M059J (cell line): ENCODE data around the gene SCFD1. TPM values are rescaled to one million over a fixed set of nuclear protein-coding genes. Genes with fewer than 3 reads are reported as not detected.
A peak's percentile ranks its signal among the peaks of the same experiment; 100 is the strongest.
"Not testable (repeated sequence)": the region's sequence is repeated elsewhere in the genome, so short reads cannot be mapped to it uniquely, and the experiment has no call there.

Experiments
- DNase-seq: peaks from one replicate; pipeline ENCODE4 v3.0.0-alpha.2; 2012; ENCODE audit warnings: low read depth
- total RNA-seq: library from RNA; depleted of rRNA; stranded (reverse); fragments of >200 nt; shearing (Covaris generic); gene quantifications from 2 replicates; pipeline ENCODE4 v1.2.3, GENCODE V29; 2014

The SCFD1 gene
- total RNA-seq, 1 experiment from 2014 or later = 74.2 TPM

DNA sequence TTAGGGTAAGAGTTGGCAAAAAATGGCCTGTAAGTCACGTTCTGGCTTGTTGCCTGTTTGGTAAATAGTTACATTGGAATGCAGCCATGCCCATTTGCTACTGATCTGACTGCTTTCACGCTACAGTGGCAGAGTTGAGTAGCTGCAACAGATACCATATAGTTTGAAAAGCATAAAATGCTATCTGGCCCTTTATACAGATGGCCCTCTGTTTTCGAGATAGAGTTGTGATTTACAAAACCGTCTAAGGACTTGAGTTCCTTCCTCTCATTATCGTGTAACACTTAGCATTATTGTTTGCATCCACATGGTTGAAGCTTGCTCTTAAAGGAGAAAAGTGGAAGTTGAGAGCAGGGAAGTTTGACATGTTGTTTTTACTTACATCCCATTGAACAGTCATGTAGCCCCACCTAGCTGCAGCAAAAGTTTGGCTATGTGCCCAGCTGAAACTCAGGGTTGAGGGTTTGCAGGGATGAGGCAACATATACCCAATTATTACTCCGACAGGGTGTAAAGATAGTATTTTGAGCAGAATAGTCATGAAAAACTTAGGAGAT, 11.3 kb upstream of the SCFD1 start:
- peak; percentile 50 for DNase-seq

DNA sequence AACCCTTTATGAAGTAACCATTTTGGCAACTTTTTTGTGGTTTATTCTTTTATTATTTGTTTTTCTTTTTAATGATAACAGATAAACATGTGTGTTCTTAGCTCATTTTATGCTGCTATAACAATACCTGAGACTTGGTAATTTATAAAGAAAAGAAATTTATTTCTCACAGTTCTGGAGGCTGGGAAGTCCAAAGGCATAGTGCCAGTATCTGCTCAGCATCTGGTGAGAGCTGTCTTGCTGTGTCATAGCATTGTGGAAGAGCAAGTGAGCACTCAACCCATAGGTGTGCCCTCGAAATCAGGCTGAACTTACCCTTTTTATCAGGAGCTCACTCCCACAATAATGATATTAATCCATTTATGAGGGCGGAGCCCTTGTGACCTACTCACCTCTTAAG, 8.0 kb upstream of the SCFD1 start:
- DNase-seq = no peak

DNA sequence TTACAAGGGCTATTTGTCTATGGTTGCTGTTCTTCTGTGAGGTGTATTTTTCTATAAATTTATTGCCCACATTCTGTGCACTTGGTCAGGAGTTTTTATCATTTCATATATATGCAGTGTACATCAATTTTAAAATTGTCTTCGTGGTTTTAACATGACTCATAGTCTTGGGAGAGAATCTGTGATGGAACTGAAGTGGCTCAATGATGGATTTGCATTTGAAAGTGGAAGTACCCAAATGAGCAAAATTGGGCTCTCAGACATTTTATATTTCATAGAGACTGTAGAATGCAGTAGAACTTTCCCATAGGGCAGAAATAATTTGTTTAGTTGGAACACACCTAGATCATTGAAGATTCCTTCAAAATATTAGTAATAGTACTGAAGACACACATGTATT, 1.9 kb upstream of the SCFD1 start:
- peak; percentile 57 for DNase-seq

DNA sequence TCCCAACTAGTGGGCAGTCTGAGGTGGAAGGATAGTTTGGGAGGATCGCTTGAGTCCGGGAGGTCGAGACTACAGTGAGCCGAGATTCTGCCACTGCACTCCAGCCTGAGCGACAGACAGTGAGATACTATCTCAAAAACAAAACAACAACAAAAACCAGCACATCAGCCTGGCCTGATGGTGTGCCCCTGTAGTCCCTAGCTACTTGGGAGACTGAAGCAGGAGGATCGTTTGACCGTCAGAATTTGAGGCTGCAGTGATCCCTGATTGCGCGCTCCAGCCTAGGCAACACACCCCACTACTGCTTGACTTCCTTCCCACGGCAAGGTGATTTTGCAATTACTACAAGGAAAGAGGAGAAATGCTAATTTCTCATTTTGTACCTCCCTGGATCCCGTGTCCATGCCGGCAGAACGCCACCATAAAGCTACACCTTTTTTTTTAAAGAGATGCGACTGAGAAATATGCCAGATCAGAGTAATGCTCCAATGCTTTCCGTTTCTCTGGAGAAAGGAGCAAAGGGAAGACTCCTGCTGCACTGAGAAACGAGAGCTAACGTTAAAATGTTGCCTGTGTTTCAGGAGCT, 672 bp upstream of the SCFD1 start:
- peak; percentile 40 for DNase-seq

DNA sequence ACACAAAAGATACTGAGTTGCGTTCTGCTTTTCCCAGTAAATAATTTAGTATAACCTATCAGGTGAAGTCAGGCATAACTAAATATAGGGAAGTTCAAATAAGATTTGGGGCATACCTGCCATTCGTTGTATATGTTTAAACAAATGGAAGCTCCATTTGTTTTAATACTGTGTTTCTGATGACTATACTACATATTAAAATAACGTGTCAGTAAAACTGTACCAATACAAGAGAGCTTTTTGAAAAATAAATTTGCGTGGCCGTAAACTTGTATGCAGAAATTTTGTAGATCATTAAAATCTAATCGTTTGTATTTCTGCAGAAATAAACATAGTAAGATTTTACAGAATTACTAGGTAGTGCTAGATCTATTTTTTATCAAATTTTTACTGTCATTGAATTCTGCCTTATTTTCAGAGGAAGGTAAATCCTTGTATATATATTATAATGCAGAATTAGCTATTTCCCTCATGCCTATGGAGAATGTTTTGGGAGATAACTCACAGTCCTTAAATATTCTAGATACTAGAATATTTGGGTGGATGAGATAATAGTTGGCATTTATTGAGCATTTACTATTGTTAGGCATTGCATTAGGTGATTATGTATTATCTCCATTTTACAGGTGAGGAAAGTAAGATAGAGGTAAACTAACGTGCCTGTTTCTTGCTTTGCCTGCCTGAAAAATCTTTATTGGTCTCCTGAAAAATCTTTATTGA, 1.5 kb downstream of the SCFD1 start:
- DNase-seq = no peak

DNA sequence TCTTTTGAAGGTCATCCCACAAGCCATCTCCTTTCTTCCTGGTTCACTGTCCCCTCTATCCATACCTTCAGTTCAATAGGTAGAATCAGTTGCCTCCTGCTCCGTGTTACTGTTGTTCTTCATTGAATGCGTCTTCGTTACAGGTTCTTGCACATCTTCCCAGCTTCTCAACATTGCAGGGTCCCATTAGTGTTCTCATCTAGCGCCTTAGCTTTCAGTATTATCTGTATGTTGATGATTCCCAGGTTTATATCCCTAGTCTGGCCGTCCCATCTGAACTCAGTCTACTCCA, 2.0 kb downstream of the SCFD1 start:
- no peak for DNase-seq

DNA sequence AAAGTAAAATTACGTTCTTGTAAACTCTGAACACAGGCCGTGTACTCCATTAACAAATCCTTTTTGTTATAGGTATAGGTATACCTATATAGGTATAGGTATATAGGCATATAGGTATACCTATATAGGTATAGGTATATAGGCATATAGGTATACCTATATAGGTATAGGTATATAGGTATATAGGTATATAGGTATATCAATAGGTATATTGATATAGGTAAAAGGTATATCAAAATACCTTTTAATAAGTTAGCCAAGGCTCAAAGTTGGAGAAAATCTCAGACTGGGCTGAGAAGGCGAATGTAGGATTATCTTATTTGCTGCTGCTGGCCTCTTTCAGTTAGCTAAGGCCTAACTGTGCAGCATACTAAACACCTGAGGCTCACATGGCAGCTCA, 3.4 kb downstream of the SCFD1 start:
- DNase-seq = no peak

DNA sequence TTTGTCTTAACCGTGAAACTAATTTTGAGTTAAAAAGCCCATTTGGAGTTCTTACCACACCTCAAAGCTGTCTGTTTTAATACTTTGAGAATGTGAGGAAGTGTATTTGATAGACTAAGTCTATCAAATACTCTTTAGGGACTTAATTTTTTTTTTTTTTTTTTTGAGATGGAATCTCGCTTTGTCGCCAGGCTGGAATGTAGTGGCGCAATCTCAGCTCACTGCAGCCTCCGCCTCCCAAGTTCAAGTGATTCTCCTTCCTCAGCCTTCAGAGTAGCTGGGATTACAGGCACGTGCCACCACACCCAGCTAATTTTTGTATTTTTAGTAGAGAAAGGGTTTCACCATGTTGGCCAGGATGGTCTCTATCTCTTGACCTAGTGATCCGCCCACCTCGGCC, 7.3 kb downstream of the SCFD1 start:
- DNase-seq = peak; percentile 53

DNA sequence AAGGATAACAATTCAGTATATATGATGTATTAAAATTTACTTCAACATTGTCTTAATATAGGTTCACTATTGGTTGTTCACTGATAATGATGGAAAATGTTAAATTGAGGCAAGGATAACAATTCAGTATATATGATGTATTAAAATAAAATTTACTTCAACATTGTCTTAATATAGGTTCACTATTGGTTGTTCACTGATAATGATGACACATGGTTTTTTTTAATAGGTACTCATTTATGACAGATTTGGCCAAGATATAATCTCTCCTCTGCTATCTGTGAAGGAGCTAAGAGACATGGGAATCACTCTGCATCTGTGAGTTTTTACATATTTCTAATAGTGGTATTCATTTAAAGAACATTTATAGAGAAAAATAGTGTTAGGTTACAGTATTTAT, 8.1 kb downstream of the SCFD1 start:
- DNase-seq = no peak

DNA sequence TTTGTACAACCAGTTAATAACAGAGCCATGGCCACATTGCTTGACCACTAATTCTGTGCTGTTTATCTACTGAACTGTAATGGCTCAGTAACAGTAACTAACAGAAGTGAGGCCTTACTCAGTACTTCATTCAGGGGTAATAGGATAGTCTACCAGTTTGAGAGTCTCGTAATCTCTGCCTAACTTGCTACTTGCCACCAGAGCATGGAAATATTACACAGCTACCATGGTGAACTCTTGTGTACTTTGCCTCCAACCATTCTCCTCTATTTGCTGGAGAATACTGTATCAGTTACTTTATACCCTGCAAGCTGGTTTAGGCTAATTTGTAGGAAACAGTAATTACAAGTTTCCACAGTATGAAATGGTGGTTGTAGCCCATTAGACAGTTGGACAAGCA, 10.6 kb downstream of the SCFD1 start:
- DNase-seq = no peak

DNA sequence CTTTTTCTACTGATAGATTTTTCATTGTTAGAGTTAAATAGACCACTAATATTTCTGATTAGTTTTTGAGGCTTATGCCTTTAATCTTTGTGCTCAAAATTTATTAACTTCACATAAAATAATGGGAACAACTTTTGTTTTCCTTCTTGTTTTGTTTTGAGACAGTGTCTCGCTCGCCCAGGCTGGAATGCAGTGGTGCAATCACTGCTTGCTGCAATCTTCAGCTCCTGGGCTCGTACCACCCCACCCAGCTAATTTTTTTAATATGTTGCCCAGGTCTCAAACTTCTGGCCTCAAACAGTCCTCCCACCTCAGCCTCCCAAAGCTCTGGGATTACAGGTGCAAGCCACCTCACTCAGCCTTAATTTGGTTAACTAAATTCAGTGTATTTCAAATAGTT, 16.8 kb downstream of the SCFD1 start:
- DNase-seq = no peak

DNA sequence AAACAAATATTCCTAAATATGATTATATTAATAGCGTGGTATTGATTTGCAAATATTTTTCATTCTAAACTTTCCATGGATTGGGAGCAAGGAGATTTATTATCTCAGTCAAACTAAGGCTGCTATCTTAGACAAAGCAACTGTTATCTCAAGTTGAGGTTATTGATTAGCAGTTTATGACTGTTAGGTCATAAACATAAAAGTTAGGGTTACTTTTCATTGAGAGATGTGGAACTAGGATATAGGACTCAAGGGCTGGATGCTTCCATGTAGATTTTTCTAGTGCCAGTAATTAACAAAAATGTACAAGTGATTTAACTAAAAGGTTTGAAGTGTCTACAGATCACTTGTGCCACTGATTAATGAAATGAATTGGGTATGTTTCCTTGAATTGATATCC, 19.1 kb downstream of the SCFD1 start:
- DNase-seq = no peak

DNA sequence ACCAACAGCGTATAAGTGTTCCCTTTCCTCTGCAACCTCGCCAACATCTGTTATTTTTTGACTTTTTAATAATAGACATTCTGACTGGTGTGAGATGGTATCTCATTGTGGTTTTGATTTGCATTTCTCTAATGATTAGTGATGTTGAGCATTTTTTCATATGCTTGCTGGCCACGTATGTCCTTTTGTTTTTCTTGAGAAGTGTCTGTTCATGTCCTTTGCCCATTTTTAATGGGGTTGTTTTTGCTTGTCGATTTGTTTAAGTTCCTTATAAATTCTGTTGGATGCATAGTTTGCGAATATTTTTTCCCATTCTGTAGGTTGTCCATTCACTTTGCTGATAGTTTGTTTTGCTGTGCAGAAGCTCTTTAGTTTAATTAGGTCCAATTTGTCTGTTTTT, 22.3 kb downstream of the SCFD1 start:
- not testable (repeated sequence) for DNase-seq

DNA sequence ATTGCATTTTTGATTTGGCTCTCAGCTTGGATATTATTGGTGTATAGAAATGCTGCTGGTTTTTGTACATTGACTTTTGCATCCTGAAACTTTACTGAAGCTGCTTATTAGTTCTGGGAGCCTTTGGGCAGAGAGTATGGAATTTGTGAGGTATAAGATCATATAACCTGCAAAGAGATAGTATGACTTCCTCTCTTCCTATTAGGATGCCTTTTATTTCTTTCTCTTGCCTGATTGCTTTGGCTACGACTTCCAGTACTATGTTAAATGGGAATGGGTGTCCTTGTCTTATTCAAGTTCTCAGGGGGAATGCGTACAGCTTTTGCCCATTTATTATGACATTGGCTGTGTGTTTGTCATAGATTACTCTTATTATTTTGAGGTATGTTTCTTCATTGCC, 23.5 kb downstream of the SCFD1 start:
- no peak for DNase-seq

DNA sequence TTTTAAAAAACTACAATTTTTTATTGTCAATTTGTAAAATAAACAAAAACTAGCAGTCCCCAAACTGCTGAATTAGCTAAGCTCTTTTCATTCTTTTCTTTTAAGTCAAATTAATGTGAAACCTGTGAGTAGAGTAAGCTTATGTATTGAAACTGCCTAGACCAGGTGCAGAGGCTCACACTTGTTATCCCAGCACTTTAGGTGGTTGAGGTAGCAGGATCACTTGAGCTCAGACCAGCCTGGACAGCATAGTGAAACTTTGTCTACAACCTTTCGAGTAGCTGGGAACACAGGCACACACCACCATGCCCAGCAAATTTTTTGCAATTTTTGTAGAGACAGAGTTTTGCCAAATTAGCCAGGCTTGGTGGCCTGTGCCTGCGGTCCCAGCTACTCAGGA, 26.4 kb downstream of the SCFD1 start:
- DNase-seq = no peak

DNA sequence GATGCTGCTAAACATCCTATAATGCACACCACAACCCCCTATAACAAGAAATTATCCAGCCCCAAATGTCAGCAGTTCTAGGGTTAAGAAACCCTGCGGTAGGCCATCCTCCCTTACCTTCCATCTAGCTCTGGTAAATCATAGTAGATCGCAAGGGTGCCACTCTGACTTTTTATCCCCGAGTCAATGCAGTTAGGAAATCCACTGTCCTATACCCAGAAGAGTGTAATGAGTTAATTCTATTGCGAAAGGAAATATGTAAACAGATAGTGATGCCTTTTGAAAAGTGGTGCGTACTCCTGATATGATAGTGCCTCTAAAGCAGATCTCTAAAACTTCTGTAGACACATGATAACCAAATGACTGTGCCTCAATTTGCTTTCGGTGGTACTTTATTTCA, 29.8 kb downstream of the SCFD1 start:
- no peak for DNase-seq

DNA sequence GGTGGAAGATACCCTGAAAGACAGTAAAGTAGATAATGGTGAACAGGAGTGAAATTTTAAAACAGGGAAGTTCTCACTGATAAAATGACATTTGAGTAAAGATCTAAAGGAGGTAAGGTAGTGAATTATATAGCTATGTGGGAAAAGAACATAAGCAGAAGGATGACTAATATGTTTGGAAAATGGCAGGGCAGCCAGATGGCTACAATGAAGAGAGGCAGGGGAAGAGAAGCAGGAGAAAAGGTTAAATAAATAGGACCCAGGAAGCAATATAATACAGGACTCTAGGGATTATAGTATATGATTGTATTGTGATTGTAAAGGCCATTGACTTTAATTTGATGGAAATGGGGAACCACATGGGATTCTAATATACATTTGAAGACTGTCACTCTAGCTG, 33.0 kb downstream of the SCFD1 start:
- DNase-seq = no peak

DNA sequence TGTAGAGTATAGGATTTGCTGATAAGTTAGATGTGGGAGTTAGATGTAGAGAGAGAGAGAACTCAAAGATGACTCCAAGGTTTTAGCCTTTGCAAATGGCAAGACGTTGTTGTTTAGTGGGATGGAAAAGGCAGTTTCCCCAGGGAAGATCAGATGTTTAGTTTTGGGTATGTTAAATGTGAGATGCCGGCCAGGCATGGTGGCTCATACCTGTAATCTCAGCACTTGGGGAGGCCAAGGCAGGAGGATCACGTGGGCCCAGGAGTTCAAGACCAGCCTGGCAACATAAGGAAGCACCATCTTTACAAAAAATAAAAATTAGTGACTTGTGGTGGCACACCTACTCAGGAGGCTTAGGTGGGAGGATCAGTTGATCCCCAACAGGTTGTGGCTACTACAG, 33.5 kb downstream of the SCFD1 start:
- no peak for DNase-seq

DNA sequence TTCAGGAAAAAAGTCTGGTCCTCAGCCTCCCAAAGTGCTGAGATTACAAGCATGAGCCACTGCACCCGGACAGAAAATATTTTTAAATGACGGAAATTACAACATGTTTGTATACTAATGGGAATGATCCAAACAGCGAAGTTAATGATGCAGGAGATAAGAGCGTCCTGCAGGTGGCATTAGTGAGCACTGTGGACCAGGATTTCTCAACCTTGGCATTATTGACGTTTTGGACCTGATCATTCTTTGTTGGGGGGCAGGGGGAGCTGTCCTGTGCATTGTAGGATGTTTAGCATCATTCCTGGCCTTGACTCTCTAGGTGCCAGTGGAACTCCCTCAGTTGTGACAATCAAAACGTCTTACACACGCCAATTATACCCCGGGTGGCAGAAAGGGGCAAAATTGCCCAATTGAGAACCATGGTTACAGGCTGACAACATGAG, 34.1 kb downstream of the SCFD1 start:
- DNase-seq = peak; percentile 26

DNA sequence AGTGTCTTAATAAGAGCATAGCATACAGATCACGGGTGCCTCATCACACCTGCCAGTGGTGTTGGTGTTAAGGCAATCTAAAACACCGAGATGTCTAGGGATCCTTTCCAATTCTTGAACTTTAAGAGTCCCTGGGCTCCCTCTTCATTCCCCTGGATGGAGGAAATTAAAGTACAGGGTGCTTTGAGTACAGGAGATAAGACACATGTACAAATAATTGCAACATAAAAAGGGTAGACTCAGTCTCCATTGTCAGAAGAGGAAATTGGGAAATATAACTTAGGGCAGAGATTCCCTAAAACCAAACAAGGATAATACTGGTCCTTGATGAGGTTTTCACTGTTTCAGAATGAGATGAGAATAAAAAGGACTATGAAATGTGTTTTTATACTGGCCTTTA, 34.9 kb downstream of the SCFD1 start:
- no peak for DNase-seq

DNA sequence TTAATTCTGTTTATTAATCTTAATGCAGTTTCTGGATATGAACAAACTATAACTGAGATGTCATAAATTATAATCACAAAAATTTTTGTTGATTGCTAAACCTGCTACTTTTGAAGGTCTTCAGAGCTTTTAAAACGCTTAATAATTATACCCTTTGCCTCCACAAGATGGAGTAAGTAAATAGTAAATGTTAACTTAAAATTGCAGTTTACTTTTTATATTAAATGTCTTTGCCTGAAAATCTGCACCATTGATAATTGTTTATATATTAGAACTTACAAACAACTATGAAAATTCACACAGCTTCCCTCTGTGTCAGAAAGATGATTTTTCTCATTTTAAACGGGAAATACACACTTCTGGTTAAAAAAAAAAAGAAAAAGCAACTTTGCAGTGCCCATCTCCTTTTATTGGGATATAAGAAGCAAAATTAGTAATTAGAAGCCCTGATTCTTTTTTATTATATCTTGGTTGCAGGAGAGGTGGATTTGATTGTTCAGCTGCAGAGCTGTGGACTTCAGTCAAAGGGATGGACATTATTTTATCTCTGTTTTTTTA, 35.6 kb downstream of the SCFD1 start:
- DNase-seq = peak; percentile 5

DNA sequence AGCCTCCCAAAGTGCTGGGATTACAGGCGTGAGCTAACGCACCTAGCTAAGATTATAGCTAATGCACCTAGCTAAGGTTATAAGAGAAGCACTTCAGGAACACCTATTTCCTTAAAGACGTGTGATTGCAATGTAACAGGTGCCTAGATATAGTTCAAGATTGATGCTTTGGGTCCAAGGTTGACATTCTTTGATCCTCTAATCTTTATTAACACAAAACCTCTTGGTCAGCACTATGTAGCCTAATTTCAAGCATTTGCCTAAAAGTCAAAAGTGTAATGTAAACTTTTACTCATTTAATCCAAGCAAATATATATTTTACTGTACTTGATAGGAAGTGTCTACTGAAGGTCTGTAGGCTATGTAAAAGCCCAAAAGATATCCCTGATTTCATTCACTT, 36.5 kb downstream of the SCFD1 start:
- DNase-seq = no peak

DNA sequence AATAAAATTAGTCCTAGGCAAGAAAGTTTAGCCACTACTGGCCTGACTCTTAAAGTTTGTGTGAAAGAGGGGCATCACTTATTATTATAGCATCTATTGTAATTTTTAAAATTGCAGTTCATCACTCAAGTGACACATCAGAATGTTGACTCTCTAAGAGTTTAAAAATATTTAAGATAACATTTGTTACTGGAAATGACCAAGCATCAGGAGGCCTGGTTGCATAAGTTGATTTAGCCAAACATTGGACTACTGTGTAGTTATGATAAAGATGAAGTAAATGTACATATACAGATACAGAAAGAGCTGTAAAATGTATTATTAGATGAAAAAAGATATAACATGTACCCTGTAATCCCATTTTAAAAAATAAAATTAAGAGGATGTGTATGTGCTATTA, 47.5 kb downstream of the SCFD1 start:
- DNase-seq = no peak

DNA sequence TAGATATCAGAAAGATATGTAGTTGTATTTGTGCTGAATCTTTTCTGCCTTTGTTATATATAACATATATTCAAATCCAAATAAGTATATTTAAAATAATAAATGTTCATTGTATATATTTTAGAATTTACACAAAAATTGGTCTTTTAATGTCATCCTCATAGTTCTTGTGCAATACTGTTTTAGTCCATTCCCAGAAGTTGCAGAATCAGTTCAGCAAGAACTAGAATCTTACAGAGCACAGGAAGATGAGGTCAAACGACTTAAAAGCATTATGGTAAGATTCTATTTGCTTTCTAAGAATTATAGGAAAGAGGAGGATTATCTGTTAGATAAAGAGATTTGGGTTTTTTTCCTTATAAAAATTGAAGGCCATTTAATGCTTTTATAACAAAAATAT, 51.0 kb downstream of the SCFD1 start:
- no peak for DNase-seq
